HepG2 (cell line): ENCODE measurements around the gene WTAP. TPM values are rescaled to one million over a fixed set of nuclear protein-coding genes. Genes with fewer than 3 reads are reported as not detected.

Experiments
- HNRNPK ChIP-seq: fragments of 200-400 bp; formaldehyde crosslinking; IDR thresholded peaks from 2 replicates; pipeline ENCODE4 v1.6.1; 2018; ENCODE audit warnings: low read length, low read depth, moderate library complexity, mild to moderate bottlenecking; ENCODE audit not compliant: poor library complexity, severe bottlenecking
- TEAD3 ChIP-seq: optimal IDR thresholded peaks from 2 replicates; pipeline ENCODE3; 2016; ENCODE audit warnings: borderline replicate concordance
- ZNF263 ChIP-seq: sonication (generic); formaldehyde crosslinking; IDR thresholded peaks from 2 replicates; pipeline ENCODE4 v1.4.0; 2020; ENCODE audit warnings: missing genetic modification reagents
- ZNF75D ChIP-seq: sonication (generic); formaldehyde crosslinking; IDR thresholded peaks from 2 replicates; pipeline ENCODE4 v1.8.1; 2023; ENCODE audit warnings: missing genetic modification reagents, mild to moderate bottlenecking, borderline replicate concordance
- ZNF768 ChIP-seq: sonication (generic); formaldehyde crosslinking; IDR thresholded peaks from 2 replicates; pipeline ENCODE4 v1.4.0; 2020; ENCODE audit warnings: missing genetic modification reagents
- polyA plus RNA-seq, 8 experiments: library from polyadenylated mRNA; depleted of rRNA in 3 of 8; stranded (reverse) in 7 of 8; unstranded in 1 of 8; fragments of >200 nt; fragmentation: Illumina TruSeq in 4 of 8; extraction: Trizol in 4 of 8; gene quantifications; 2 replicates each; pipeline versions ENCODE4 v1.2.1 to v1.2.3, GENCODE V29; 2011 to 2016; ENCODE audit warnings: low read depth in 4 of 8, missing spikeins in 1 of 8, mixed read lengths in 1 of 8; ENCODE audit not compliant: insufficient read depth in 1 of 8
- total RNA-seq, 5 experiments: library from RNA; depleted of rRNA; stranded (reverse); fragments of >200 nt; fragmentation: Illumina TruSeq; extraction: Trizol; gene quantifications; 2 replicates each; pipeline ENCODE4 v1.2.3, GENCODE V29; 2016; ENCODE audit warnings: low read depth in 1 of 5
- TF ChIP-seq, protein P1 (sequence below): sonication (generic); formaldehyde crosslinking; IDR thresholded peaks from 2 replicates; pipeline ENCODE4 v1.8.1; 2022; ENCODE audit warnings: mild to moderate bottlenecking, missing genetic modification reagents
- TF ChIP-seq, protein P2 (sequence below): sonication (generic); formaldehyde crosslinking; IDR thresholded peaks from 2 replicates; pipeline ENCODE4 v1.9.0; 2021; ENCODE audit warnings: missing genetic modification reagents, mild to moderate bottlenecking, borderline replicate concordance
- TF ChIP-seq, protein P3 (sequence below): sonication (generic); formaldehyde crosslinking; IDR thresholded peaks from 2 replicates; pipeline ENCODE4 v1.9.0; 2022; ENCODE audit warnings: missing genetic modification reagents, mild to moderate bottlenecking, borderline replicate concordance
- TF ChIP-seq, protein P4 (sequence below): sonication (generic); formaldehyde crosslinking; IDR thresholded peaks from 2 replicates; pipeline ENCODE4 v1.4.0; 2020; ENCODE audit warnings: missing genetic modification reagents
- TF ChIP-seq, protein P5 (sequence below): sonication (generic); formaldehyde crosslinking; IDR thresholded peaks from 2 replicates; pipeline ENCODE4 v1.8.0; 2022; ENCODE audit warnings: mild to moderate bottlenecking, missing genetic modification reagents; ENCODE audit not compliant: insufficient replicate concordance
- TF ChIP-seq, protein P6 (sequence below): sonication (generic); formaldehyde crosslinking; IDR thresholded peaks from 2 replicates; pipeline ENCODE4 v1.4.0; 2020; ENCODE audit warnings: low read depth, mild to moderate bottlenecking, missing genetic modification reagents
- TF ChIP-seq, protein P7 (sequence below): sonication (generic); formaldehyde crosslinking; IDR thresholded peaks from 2 replicates; pipeline ENCODE4 v1.8.1; 2023; ENCODE audit warnings: mild to moderate bottlenecking, missing genetic modification reagents

The WTAP gene
- total and polyA plus RNA-seq, 2 of the 13 experiments (the other 11 are each of a cell fraction or from before 2014, with no cell fraction given) = 31.6 to 167 TPM

DNA sequence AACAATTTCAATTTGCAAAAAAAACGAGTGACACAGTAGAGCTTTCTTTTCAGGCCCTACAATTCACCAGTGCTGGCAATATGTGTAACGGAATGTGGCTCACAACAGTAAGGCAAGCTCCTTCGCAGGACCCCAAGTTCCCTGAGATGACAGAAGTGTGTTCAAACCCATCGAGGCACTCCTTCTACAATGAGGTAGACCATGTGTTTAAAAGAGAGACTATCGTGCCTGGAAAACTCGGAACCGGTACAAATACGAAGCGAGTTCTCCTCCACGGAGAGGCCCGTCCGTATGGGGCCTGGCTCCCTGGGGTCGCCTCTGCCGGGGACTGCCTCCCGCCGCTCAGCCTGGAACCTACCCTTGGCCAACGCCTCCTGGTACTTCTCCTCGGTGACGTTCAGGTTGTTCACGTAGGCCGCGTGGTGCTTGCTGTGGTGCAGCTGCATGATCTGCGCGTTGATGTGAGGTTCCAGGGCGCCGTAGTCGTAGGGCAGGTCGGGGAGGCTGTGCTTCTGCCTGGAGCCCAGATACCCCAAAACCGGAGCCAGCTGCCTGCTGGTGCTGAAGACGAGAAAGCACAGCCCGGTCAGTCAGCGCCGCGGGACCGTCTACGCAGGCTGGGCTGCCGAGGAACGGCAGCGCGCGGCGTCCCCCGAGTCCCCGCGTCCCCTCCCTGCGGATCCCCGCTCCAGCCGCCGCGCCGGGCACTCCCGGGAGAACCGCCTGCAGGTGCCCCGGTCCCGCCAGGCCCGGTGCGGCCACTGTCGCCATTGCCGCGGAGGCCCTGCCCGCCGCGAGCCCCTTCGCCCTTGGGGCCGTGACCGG lies 34.8 kb upstream of the WTAP start (continued):
- TF ChIP-seq, protein P1, sequence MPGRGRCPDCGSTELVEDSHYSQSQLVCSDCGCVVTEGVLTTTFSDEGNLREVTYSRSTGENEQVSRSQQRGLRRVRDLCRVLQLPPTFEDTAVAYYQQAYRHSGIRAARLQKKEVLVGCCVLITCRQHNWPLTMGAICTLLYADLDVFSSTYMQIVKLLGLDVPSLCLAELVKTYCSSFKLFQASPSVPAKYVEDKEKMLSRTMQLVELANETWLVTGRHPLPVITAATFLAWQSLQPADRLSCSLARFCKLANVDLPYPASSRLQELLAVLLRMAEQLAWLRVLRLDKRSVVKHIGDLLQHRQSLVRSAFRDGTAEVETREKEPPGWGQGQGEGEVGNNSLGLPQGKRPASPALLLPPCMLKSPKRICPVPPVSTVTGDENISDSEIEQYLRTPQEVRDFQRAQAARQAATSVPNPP (CRISPR knock-in tag) = 0 out of 2 replicates have a peak, but pooled peaks have one; percentile 10
- TF ChIP-seq TEAD3 (CRISPR knock-in tag) (no peak), ZNF768 (0 out of 2 replicates have a peak, but pooled peaks have one; percentile 8), ZNF263 (CRISPR knock-in tag) (no peak), HNRNPK (no peak), ZNF75D (CRISPR knock-in tag) (no peak)
- TF ChIP-seq, protein P2, sequence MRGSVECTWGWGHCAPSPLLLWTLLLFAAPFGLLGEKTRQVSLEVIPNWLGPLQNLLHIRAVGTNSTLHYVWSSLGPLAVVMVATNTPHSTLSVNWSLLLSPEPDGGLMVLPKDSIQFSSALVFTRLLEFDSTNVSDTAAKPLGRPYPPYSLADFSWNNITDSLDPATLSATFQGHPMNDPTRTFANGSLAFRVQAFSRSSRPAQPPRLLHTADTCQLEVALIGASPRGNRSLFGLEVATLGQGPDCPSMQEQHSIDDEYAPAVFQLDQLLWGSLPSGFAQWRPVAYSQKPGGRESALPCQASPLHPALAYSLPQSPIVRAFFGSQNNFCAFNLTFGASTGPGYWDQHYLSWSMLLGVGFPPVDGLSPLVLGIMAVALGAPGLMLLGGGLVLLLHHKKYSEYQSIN (CRISPR knock-in tag) = peak; percentile 25; the same call in 1 of the 2 replicates
- TF ChIP-seq, protein P3, sequence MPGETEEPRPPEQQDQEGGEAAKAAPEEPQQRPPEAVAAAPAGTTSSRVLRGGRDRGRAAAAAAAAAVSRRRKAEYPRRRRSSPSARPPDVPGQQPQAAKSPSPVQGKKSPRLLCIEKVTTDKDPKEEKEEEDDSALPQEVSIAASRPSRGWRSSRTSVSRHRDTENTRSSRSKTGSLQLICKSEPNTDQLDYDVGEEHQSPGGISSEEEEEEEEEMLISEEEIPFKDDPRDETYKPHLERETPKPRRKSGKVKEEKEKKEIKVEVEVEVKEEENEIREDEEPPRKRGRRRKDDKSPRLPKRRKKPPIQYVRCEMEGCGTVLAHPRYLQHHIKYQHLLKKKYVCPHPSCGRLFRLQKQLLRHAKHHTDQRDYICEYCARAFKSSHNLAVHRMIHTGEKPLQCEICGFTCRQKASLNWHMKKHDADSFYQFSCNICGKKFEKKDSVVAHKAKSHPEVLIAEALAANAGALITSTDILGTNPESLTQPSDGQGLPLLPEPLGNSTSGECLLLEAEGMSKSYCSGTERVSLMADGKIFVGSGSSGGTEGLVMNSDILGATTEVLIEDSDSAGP (CRISPR knock-in tag) = peak; percentile 32; the same call in 1 of the 2 replicates
- TF ChIP-seq, protein P4, sequence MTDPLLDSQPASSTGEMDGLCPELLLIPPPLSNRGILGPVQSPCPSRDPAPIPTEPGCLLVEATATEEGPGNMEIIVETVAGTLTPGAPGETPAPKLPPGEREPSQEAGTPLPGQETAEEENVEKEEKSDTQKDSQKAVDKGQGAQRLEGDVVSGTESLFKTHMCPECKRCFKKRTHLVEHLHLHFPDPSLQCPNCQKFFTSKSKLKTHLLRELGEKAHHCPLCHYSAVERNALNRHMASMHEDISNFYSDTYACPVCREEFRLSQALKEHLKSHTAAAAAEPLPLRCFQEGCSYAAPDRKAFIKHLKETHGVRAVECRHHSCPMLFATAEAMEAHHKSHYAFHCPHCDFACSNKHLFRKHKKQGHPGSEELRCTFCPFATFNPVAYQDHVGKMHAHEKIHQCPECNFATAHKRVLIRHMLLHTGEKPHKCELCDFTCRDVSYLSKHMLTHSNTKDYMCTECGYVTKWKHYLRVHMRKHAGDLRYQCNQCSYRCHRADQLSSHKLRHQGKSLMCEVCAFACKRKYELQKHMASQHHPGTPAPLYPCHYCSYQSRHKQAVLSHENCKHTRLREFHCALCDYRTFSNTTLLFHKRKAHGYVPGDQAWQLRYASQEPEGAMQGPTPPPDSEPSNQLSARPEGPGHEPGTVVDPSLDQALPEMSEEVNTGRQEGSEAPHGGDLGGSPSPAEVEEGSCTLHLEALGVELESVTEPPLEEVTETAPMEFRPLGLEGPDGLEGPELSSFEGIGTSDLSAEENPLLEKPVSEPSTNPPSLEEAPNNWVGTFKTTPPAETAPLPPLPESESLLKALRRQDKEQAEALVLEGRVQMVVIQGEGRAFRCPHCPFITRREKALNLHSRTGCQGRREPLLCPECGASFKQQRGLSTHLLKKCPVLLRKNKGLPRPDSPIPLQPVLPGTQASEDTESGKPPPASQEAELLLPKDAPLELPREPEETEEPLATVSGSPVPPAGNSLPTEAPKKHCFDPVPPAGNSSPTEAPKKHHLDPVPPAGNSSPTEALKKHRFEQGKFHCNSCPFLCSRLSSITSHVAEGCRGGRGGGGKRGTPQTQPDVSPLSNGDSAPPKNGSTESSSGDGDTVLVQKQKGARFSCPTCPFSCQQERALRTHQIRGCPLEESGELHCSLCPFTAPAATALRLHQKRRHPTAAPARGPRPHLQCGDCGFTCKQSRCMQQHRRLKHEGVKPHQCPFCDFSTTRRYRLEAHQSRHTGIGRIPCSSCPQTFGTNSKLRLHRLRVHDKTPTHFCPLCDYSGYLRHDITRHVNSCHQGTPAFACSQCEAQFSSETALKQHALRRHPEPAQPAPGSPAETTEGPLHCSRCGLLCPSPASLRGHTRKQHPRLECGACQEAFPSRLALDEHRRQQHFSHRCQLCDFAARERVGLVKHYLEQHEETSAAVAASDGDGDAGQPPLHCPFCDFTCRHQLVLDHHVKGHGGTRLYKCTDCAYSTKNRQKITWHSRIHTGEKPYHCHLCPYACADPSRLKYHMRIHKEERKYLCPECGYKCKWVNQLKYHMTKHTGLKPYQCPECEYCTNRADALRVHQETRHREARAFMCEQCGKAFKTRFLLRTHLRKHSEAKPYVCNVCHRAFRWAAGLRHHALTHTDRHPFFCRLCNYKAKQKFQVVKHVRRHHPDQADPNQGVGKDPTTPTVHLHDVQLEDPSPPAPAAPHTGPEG (CRISPR knock-in tag) = peak; percentile 47
- TF ChIP-seq, protein P5, sequence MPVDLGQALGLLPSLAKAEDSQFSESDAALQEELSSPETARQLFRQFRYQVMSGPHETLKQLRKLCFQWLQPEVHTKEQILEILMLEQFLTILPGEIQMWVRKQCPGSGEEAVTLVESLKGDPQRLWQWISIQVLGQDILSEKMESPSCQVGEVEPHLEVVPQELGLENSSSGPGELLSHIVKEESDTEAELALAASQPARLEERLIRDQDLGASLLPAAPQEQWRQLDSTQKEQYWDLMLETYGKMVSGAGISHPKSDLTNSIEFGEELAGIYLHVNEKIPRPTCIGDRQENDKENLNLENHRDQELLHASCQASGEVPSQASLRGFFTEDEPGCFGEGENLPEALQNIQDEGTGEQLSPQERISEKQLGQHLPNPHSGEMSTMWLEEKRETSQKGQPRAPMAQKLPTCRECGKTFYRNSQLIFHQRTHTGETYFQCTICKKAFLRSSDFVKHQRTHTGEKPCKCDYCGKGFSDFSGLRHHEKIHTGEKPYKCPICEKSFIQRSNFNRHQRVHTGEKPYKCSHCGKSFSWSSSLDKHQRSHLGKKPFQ (CRISPR knock-in tag) = peak; percentile 7
- TF ChIP-seq, protein P6, sequence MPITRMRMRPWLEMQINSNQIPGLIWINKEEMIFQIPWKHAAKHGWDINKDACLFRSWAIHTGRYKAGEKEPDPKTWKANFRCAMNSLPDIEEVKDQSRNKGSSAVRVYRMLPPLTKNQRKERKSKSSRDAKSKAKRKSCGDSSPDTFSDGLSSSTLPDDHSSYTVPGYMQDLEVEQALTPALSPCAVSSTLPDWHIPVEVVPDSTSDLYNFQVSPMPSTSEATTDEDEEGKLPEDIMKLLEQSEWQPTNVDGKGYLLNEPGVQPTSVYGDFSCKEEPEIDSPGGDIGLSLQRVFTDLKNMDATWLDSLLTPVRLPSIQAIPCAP = no peak
- TF ChIP-seq, protein P7, sequence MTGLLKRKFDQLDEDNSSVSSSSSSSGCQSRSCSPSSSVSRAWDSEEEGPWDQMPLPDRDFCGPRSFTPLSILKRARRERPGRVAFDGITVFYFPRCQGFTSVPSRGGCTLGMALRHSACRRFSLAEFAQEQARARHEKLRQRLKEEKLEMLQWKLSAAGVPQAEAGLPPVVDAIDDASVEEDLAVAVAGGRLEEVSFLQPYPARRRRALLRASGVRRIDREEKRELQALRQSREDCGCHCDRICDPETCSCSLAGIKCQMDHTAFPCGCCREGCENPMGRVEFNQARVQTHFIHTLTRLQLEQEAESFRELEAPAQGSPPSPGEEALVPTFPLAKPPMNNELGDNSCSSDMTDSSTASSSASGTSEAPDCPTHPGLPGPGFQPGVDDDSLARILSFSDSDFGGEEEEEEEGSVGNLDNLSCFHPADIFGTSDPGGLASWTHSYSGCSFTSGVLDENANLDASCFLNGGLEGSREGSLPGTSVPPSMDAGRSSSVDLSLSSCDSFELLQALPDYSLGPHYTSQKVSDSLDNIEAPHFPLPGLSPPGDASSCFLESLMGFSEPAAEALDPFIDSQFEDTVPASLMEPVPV (CRISPR knock-in tag) = peak; percentile 30; the same call in 1 of the 2 replicates
